Measurements from ENCODE around the gene RAB3C. TPM values are rescaled to one million over a fixed set of nuclear protein-coding genes. Genes with fewer than 3 reads are reported as not detected.

Gene RAB3C
- total RNA-seq, 1 donor, result not detected

GRCh38 chr5:58666141-58666540, 83.3 kb downstream of the RAB3C start:
- no peak for TF ChIP-seq CTCF (IDR thresholded peaks at IDR 0.05; ENCODE audit: insufficient read depth, low read length)
- DNase-seq (ENCODE audit: low read depth), result no peak
- H3K4me3 ChIP-seq (ENCODE audit: low read depth, low read length), result no peak overlapping the region

- TF ChIP-seq CTCF (IDR thresholded peaks at IDR 0.05; ENCODE audit: insufficient read depth, low read length), result no peak
- H3K4me3 ChIP-seq (ENCODE audit: low read depth, low read length), result no peak overlapping the region
- DNase-seq (ENCODE audit: low read depth), result no peak
Observed at GRCh38 chr5:58666598-58667581, 84.0 kb downstream of the RAB3C start.

- no peak overlapping the region for H3K4me3 ChIP-seq (ENCODE audit: low read depth, low read length)
Observed at GRCh38 chr5:58670582-58670981, 87.7 kb downstream of the RAB3C start.

DNA sequence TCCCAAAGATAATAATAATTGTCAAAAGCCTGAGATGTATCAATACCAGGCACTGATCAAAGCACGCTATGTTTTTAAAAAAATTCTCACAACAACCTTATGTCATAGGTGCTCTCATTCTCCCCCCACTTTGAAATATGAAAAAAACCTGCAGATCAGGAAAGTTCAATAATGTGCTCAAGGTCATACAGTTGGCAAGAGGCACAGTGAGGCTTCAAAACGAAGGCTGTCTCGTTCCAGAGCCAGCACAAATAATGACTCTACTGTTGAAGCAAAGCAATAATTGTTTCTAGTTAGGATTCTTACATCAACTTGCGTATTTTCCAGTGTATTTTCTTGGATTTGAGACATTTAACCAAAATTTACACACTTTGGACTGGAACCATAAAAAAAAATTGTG, 88.3 kb downstream of the RAB3C start:
- H3K4me3 ChIP-seq (ENCODE audit: low read depth, low read length), result no peak overlapping the region
- TF ChIP-seq CTCF (IDR thresholded peaks at IDR 0.05; ENCODE audit: insufficient read depth, low read length), result no peak
- DNase-seq (ENCODE audit: low read depth), result no peak

More at GRCh38 chr5:58670582-58670981, 87.7 kb downstream of the RAB3C start:
- no peak for DNase-seq (ENCODE audit: low read depth)
- TF ChIP-seq CTCF (IDR thresholded peaks at IDR 0.05; ENCODE audit: insufficient read depth, low read length), result no peak

DNA sequence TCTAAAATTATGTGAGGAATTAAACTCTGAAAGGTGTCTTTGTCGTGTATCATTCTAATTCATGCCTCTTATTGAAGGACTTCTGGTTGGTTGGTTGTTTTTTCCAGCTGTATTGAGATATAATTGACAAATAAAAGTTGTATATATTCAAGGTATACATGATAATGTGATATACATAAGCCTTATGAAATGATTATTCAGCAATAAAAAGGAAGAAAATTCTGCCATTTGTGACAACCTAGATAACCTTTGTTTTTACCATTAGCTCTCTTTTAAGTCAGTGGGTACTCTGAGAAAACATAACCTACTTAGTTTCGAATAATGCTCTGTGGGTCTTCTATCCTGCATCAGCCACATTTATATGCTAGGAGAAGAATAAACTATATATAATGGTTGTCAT, 89.6 kb downstream of the RAB3C start:
- no peak for DNase-seq (ENCODE audit: low read depth)
- H3K4me3 ChIP-seq (ENCODE audit: low read depth, low read length), result no peak overlapping the region
- TF ChIP-seq CTCF (IDR thresholded peaks at IDR 0.05; ENCODE audit: insufficient read depth, low read length), result no peak

GRCh38 chr5:58674070-58674469, 91.2 kb downstream of the RAB3C start:
- DNase-seq (ENCODE audit: low read depth), result no peak
- H3K4me3 ChIP-seq (ENCODE audit: low read depth, low read length), result no peak overlapping the region
- no peak for TF ChIP-seq CTCF (IDR thresholded peaks at IDR 0.05; ENCODE audit: insufficient read depth, low read length)
